Testis (tissue), 3 donors: ENCODE data around the gene AKT1. TPM values are rescaled to one million over a fixed set of nuclear protein-coding genes. Genes with fewer than 3 reads are reported as not detected.
"Not testable (repeated sequence)": the region's sequence is repeated elsewhere in the genome, so short reads cannot be mapped to it uniquely, and the experiment has no call there.

Source experiments
- DNase-seq: peaks from one replicate; pipeline ENCODE4 v3.0.0-alpha.2; 2019
- H3K27ac ChIP-seq, 2 donors: fragments of 200-600 bp; sonication (generic); one replicate each; pipeline ENCODE4 v1.5.1; 2019
- H3K27me3 ChIP-seq: fragments of 200-600 bp; sonication (generic); one replicate; pipeline ENCODE4 v1.5.1; 2019
- H3K36me3 ChIP-seq: fragments of 200-600 bp; sonication (generic); one replicate; pipeline ENCODE4 v1.5.1; 2017; ENCODE audit warnings: low read depth; ENCODE audit errors: missing control alignments
- H3K4me1 ChIP-seq: fragments of 200-600 bp; sonication (generic); one replicate; pipeline ENCODE4 v1.5.1; 2019
- H3K4me3 ChIP-seq, 2 donors: fragments of 200-600 bp; sonication (generic); one replicate each; pipeline ENCODE4 v1.5.1; 2017 to 2019
- H3K9me3 ChIP-seq: fragments of 200-600 bp; sonication (generic); one replicate; pipeline ENCODE4 v1.5.1; 2017
- CTCF ChIP-seq, 3 experiments: fragments of 450-650 bp in 2 of 3; fragments of 200-600 bp in 1 of 3; sonication (generic) in 1 of 3; IDR thresholded peaks; one replicate each; pipeline ENCODE4 v1.5.1; 2016 to 2019; ENCODE audit warnings: antibody characterized with exemption in 3 of 3, mild to moderate bottlenecking in 2 of 3, moderate library complexity in 1 of 3
- POLR2A ChIP-seq: fragments of 450-650 bp; IDR thresholded peaks from one replicate; pipeline ENCODE4 v1.6.1; 2017; ENCODE audit warnings: antibody characterized with exemption, mild to moderate bottlenecking, moderate library complexity
- WGBS, 2 donors: methylation state at CpG; one replicate each; pipeline ENCODE4 v1.1.5; 2018; 5-methylcytosine and 5-hydroxymethylcytosine counted together
- intact Hi-C: fragments of 100-400 bp; cut with DNase I; formaldehyde crosslinking; loops from one replicate; pipeline ENCODE4 v1.15.1; 2023; ENCODE audit warnings: low total_unique reads
- polyA plus RNA-seq: library from polyadenylated mRNA; stranded (reverse); fragments of 350-450 nt; fragmentation: Illumina TruSeq; extraction: RNeasy Lipid Tissue Mini Kit (QIAGEN cat#74804); gene quantifications from one replicate; pipeline ENCODE4 v1.2.3, GENCODE V29; 2014; ENCODE audit warnings: low read depth, low replicate concordance; ENCODE audit not compliant: insufficient read depth
- total RNA-seq, 2 donors: library from RNA; depleted of rRNA; stranded (reverse); fragments of >200 nt; gene quantifications; one replicate each; pipeline ENCODE4 v1.2.3, GENCODE V29; 2016

AKT1 gene
- total and polyA plus RNA-seq, 3 donors from 2014 or later = 68.2 to 125 (median 106) TPM

GRCh38 chr14:104732355-104732804, 63.2 kb downstream of the AKT1 start:
- TF ChIP-seq CTCF (IDR thresholded peaks at IDR 0.05) = no peak
- no peak for TF ChIP-seq POLR2A
- H3K36me3 ChIP-seq = no peaks in the 10 kb centered on the region
- peaks cover 19% of the 10 kb centered on the region for H3K4me1 ChIP-seq
- H3K4me3 ChIP-seq = no peak overlapping the region
- no peaks in the 10 kb centered on the region for H3K9me3 ChIP-seq
- no peaks in the 10 kb centered on the region for H3K27me3 ChIP-seq
- 84 to 85% methylated on average over 5 to 14 of the region's 14 CpGs for WGBS, 2 donors
- H3K27ac ChIP-seq = no peak overlapping the region
- intact Hi-C loops = no loop called here
- no peak for DNase-seq

- TF ChIP-seq CTCF (IDR thresholded peaks at IDR 0.05) (peak in 1 of 3 experiments; percentile 16), POLR2A (no peak)
- Histone ChIP-seq H3K27ac (no peak overlapping the region), H3K9me3 (no peaks in the 10 kb centered on the region), H3K4me3 (no peak overlapping the region), H3K36me3 (no peaks in the 10 kb centered on the region), H3K27me3 (no peaks in the 10 kb centered on the region), H3K4me1 (peaks cover 19% of the 10 kb centered on the region)
- intact Hi-C loops = no loop called here
- DNase-seq = no peak
- 89% methylated on average over 18 of the region's 18 CpGs; no CpG with 5 or more reads in 1 of the 2 donors for WGBS, 2 donors
Measured at GRCh38 chr14:104731320-104732294, 63.9 kb downstream of the AKT1 start.

GRCh38 chr14:104730487-104730886, 65.1 kb downstream of the AKT1 start:
- no peak for DNase-seq
- Histone ChIP-seq H3K36me3 (no peaks in the 10 kb centered on the region), H3K27me3 (no peaks in the 10 kb centered on the region), H3K9me3 (no peaks in the 10 kb centered on the region), H3K4me3 (no peak overlapping the region), H3K4me1 (peaks cover 8% of the 10 kb centered on the region), H3K27ac (no peak overlapping the region)
- intact Hi-C loops = no loop called here
- WGBS, 2 donors = 68 to 74% methylated on average over 5 of the region's 5 CpGs
- TF ChIP-seq POLR2A (no peak), CTCF (IDR thresholded peaks at IDR 0.05) (no peak)

- WGBS, 2 donors = 71 to 84% methylated on average over 5 to 15 of the region's 16 CpGs
- intact Hi-C loops = no loop called here
- peaks cover 6% of the 10 kb centered on the region for H3K4me1 ChIP-seq
Measured at GRCh38 chr14:104729835-104730181, 65.7 kb downstream of the AKT1 start.

GRCh38 chr14:104729176-104729834, 66.2 kb downstream of the AKT1 start:
- H3K9me3 ChIP-seq, H3K36me3 ChIP-seq, H3K27ac ChIP-seq, H3K27me3 ChIP-seq, H3K4me1 ChIP-seq, intact Hi-C loops: not testable (repeated sequence)
- peak overlapping the region in 1 of 2 donors; percentile 20 for H3K4me3 ChIP-seq
- DNase-seq = peak; percentile 57
- WGBS, 2 donors = 66 to 75% methylated on average over 26 to 49 of the region's 73 CpGs

More at GRCh38 chr14:104729835-104730181, 65.7 kb downstream of the AKT1 start:
- no peak for DNase-seq
- TF ChIP-seq POLR2A (no peak), CTCF (IDR thresholded peaks at IDR 0.05) (no peak)
- no peaks in the 10 kb centered on the region for H3K36me3 ChIP-seq
- peak overlapping the region in 1 of 2 donors; percentile 26 for H3K4me3 ChIP-seq
- H3K9me3 ChIP-seq = no peaks in the 10 kb centered on the region
- no peak overlapping the region for H3K27ac ChIP-seq
- H3K27me3 ChIP-seq = no peaks in the 10 kb centered on the region
